AG10803 (cell line): ENCODE measurements around the gene MICALL2.

Experiments
- DNase-seq: peaks from one replicate; pipeline ENCODE4 v3.0.0; 2010; ENCODE audit warnings: low read depth
- H3K4me3 ChIP-seq: 2 replicates; pipeline ENCODE4 v1.5.1; 2011; ENCODE audit warnings: mild to moderate bottlenecking, low read length, control low read depth
- CTCF ChIP-seq: conservative IDR thresholded peaks from 2 replicates; pipeline ENCODE4 v1.5.1; 2011; ENCODE audit warnings: mild to moderate bottlenecking, low read length, control low read depth, inconsistent platforms

MICALL2 gene

GRCh38 chr7:1458683-1459511, at the start of gene MICALL2:
MICALL2 (minus strand) TSS chr7:1459470; CDS start chr7:1459326, 144 bp downstream.
- DNase-seq: peak; percentile 83
- peak within 1 kb of the TSS; percentile 92 for H3K4me3 ChIP-seq
- TF ChIP-seq CTCF: no peak

DNA sequence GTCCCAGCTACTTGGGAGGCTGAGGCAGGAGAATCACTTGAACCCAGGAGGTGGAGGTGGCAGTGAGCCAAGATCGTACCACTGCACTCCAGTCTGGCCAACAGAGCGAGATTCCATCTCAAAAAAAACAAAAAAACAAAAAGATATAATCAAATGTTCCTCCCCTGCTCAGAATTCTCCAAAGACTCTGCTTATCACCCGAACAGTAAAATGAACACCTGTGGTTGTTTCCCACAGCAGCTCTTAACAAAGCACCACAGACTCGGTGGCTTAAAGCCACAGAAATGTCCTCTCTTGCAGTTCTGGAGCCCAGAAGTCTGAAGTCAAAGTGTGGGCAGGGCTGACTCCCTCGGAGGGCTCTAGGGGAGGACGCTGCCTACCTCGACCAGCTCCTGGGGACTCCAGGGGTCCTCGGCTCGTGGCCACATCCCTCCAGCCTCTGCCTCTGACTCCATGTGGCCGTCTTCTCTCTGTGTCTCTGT, 49.0 kb upstream of the MICALL2 start:
- no peak for DNase-seq
- no peak overlapping the region for H3K4me3 ChIP-seq
- no peak for TF ChIP-seq CTCF

GRCh38 chr7:1505731-1506550, 46.7 kb upstream of the MICALL2 start:
- TF ChIP-seq CTCF: no peak
- no peak overlapping the region for H3K4me3 ChIP-seq
- no peak for DNase-seq

- DNase-seq: peak; percentile 87
- TF ChIP-seq CTCF: peak; percentile 47
- peak within 1 kb of the TSS; percentile 80 for H3K4me3 ChIP-seq
These were observed 44.8 kb upstream of the MICALL2 start, which contains the start of gene INTS1 for GRCh38 chr7:1503816-1504775. INTS1 (minus strand) TSS chr7:1504389; CDS start chr7:1503960, 429 bp downstream.

GRCh38 chr7:1503390-1503789, 44.1 kb upstream of the MICALL2 start:
- TF ChIP-seq CTCF: no peak
- no peak for DNase-seq
- peak overlapping the region; percentile 80 for H3K4me3 ChIP-seq

DNA sequence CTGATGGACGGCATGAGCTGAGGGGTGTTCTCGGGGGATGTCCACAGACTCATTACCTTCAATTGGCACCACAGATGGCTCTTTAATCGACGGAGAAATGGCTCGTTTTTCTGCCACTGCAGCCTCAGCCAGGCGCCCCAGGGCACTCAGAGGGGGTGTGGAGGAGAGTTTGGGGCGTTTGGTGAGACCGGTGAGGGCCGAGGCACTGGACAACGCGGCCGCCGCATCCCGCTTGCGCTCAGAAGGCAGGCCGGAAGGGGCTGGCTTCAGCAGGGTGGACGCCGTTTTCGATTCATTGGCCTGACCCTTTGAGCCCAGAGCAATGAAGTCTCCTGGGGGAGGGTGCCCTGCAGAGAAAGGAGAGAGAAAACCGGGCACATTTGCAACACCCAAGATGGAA, 43.6 kb upstream of the MICALL2 start:
- H3K4me3 ChIP-seq: peak overlapping the region; percentile 80
- TF ChIP-seq CTCF: no peak

More for the DNA sequence above, 43.6 kb upstream of the MICALL2 start:
- DNase-seq: no peak
